ENCODE results near the gene NIPBL.

GRCh38 chr5:36855141-36855495, 21.5 kb upstream of the NIPBL start:
- no peak for TF ChIP-seq XRCC5 (optimal IDR thresholded peaks at IDR 0.05; ENCODE audit: low read length)
- TF ChIP-seq ARHGAP35 (CRISPR knock-in tag; IDR thresholded peaks at IDR 0.05; ENCODE audit: borderline replicate concordance) = no peak
- no peak for TF ChIP-seq TCF12 (IDR thresholded peaks at IDR 0.05)
- TF ChIP-seq TCF12 (CRISPR knock-in tag; IDR thresholded peaks at IDR 0.05) = no peak
- TF ChIP-seq ARNTL (CRISPR knock-in tag; IDR thresholded peaks at IDR 0.05) = no peak

Data from HepG2 (cell line).